ENCODE results near the gene OSMR.

DNA sequence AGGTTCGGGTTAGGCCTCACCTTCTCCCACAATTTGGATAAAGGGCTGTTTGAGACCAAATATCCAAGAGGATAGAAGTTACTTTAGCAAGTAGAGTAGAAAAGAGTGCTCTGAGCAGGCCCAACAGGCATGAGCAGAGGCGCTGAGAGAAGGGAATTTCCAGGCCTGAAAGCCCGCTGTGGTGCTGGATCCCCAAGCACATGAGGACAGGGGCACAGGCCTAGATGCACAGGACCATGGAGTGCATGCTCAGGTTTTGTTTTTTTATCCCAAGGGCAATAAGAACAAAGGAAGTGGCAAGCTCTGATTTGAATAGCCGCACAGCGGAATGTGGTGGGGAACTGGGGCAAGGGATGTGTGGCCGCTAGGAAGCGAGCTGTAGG, 33.3 kb downstream of the OSMR start:
- TF ChIP-seq, protein P1, sequence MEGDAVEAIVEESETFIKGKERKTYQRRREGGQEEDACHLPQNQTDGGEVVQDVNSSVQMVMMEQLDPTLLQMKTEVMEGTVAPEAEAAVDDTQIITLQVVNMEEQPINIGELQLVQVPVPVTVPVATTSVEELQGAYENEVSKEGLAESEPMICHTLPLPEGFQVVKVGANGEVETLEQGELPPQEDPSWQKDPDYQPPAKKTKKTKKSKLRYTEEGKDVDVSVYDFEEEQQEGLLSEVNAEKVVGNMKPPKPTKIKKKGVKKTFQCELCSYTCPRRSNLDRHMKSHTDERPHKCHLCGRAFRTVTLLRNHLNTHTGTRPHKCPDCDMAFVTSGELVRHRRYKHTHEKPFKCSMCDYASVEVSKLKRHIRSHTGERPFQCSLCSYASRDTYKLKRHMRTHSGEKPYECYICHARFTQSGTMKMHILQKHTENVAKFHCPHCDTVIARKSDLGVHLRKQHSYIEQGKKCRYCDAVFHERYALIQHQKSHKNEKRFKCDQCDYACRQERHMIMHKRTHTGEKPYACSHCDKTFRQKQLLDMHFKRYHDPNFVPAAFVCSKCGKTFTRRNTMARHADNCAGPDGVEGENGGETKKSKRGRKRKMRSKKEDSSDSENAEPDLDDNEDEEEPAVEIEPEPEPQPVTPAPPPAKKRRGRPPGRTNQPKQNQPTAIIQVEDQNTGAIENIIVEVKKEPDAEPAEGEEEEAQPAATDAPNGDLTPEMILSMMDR (IDR thresholded peaks at IDR 0.05): no peak
- TF ChIP-seq POLR2A (IDR thresholded peaks at IDR 0.05): no peak

All from tibial nerve (tissue), 3 donors.